Immature natural killer cell (primary cell): Measurements from ENCODE around the gene TRAPPC1. TPM values are rescaled to one million over a fixed set of nuclear protein-coding genes. Genes with fewer than 3 reads are reported as not detected.

Experiments used
- DNase-seq, 3 donors: peaks; one replicate each; pipeline ENCODE4 v3.0.0; 2022; ENCODE audit warnings: mixed read lengths in 1 of 3
- H3K27ac Mint-ChIP-seq, 6 donors: one replicate each; pipeline ENCODE4 v1.8.0; 2020; ENCODE audit warnings: mixed read lengths in 6 of 6, mild to moderate bottlenecking in 5 of 6, inconsistent platforms in 4 of 6, moderate library complexity in 3 of 6
- H3K27me3 Mint-ChIP-seq, 3 donors: one replicate each; pipeline ENCODE4 v1.8.0; 2020 to 2021; ENCODE audit warnings: low read depth in 3 of 3, mild to moderate bottlenecking in 3 of 3, mixed read lengths in 3 of 3, moderate library complexity in 3 of 3, inconsistent platforms in 1 of 3
- H3K36me3 Mint-ChIP-seq, 3 donors: one replicate each; pipeline ENCODE4 v1.8.0; 2020; ENCODE audit warnings: mixed read lengths in 3 of 3, inconsistent platforms in 2 of 3, mild to moderate bottlenecking in 2 of 3
- H3K4me1 Mint-ChIP-seq, 2 donors: one replicate each; pipeline ENCODE4 v1.8.0; 2020; ENCODE audit warnings: inconsistent platforms in 2 of 2, mild to moderate bottlenecking in 2 of 2, mixed read lengths in 2 of 2, moderate library complexity in 1 of 2
- H3K4me3 Mint-ChIP-seq, 5 donors: one replicate each; pipeline ENCODE4 v1.8.0; 2020; ENCODE audit warnings: mild to moderate bottlenecking in 5 of 5, mixed read lengths in 5 of 5, inconsistent platforms in 3 of 5, moderate library complexity in 3 of 5
- H3K9me3 Mint-ChIP-seq, 6 donors: one replicate each; pipeline ENCODE4 v1.8.0; 2020; ENCODE audit warnings: mild to moderate bottlenecking in 6 of 6, mixed read lengths in 6 of 6, inconsistent platforms in 4 of 6, moderate library complexity in 3 of 6
- polyA plus RNA-seq, 3 donors: library from polyadenylated mRNA; unstranded; fragments of 300-500 nt; fragmentation: Illumina TruSeq; gene quantifications; one replicate each; pipeline ENCODE4 v1.2.3, GENCODE V29; 2021

The TRAPPC1 gene
- polyA plus RNA-seq, 3 donors from 2014 or later, result 233 to 379 (median 288) TPM

GRCh38 chr17:7886227-7887037 lies 45.3 kb downstream of the TRAPPC1 start:
- Mint-ChIP-seq H3K27ac (no peak overlapping the region), H3K4me1 (peaks cover 7 to 12% of the 10 kb centered on the region in 2 donors), H3K9me3 (peaks cover 0 to 2% (median 0%) of the 10 kb centered on the region in 6 donors), H3K27me3 (peaks cover 5 to 19% (median 9%) of the 10 kb centered on the region in 3 donors), H3K4me3 (no peak overlapping the region), H3K36me3 (peaks cover 0 to 7% (median 0%) of the 10 kb centered on the region in 3 donors)
- peak; percentile 49 to 52 (median 50) for DNase-seq

- Mint-ChIP-seq H3K27ac (no peak overlapping the region), H3K27me3 (peaks cover 5 to 19% (median 9%) of the 10 kb centered on the region in 3 donors), H3K36me3 (peaks cover 0 to under 1% (median 0%) of the 10 kb centered on the region in 3 donors), H3K9me3 (peaks cover 0 to 2% (median 0%) of the 10 kb centered on the region in 6 donors), H3K4me1 (peaks cover 7 to 12% of the 10 kb centered on the region in 2 donors), H3K4me3 (peak overlapping the region in 4 of 5 donors; percentile 32 to 73 (median 50))
- peak; percentile 71 to 75 (median 73) for DNase-seq
Measured at GRCh38 chr17:7885367-7886226, 46.1 kb downstream of the TRAPPC1 start.

GRCh38 chr17:7884581-7885366 lies 47.0 kb downstream of the TRAPPC1 start:
- no peaks in the 10 kb centered on the region for H3K36me3 Mint-ChIP-seq
- peak overlapping the region; percentile 36 to 88 (median 82) for H3K27ac Mint-ChIP-seq
- H3K9me3 Mint-ChIP-seq, result peaks cover 0 to 2% (median 0%) of the 10 kb centered on the region in 6 donors
- H3K27me3 Mint-ChIP-seq, result peaks cover 5 to 19% (median 9%) of the 10 kb centered on the region in 3 donors
- peak overlapping the region; percentile 77 to 82 (median 80) for H3K4me3 Mint-ChIP-seq
- peaks cover 7 to 9% of the 10 kb centered on the region in 2 donors for H3K4me1 Mint-ChIP-seq
- DNase-seq, result peak; percentile 48 to 55 (median 54)

- Mint-ChIP-seq H3K27me3 (peaks cover 5 to 17% (median 9%) of the 10 kb centered on the region in 3 donors), H3K4me1 (peaks cover 5 to 7% of the 10 kb centered on the region in 2 donors), H3K27ac (peak overlapping the region; percentile 61 to 91 (median 82)), H3K36me3 (no peaks in the 10 kb centered on the region), H3K4me3 (peak overlapping the region; percentile 63 to 85 (median 82)), H3K9me3 (peaks cover 0 to 2% (median 0%) of the 10 kb centered on the region in 6 donors)
- DNase-seq, result peak; percentile 11 to 21 (median 17)
Measured at GRCh38 chr17:7883781-7884386, 47.9 kb downstream of the TRAPPC1 start.

GRCh38 chr17:7882629-7883028 lies 49.1 kb downstream of the TRAPPC1 start:
- peaks cover 5 to 7% of the 10 kb centered on the region in 2 donors for H3K4me1 Mint-ChIP-seq
- no peaks in the 10 kb centered on the region for H3K36me3 Mint-ChIP-seq
- peaks cover 0 to 2% (median 0%) of the 10 kb centered on the region in 6 donors for H3K9me3 Mint-ChIP-seq
- no peak overlapping the region for H3K4me3 Mint-ChIP-seq
- no peak for DNase-seq
- H3K27ac Mint-ChIP-seq, result no peak overlapping the region
- H3K27me3 Mint-ChIP-seq, result peaks cover 5 to 17% (median 9%) of the 10 kb centered on the region in 3 donors

- Mint-ChIP-seq H3K27ac (no peak overlapping the region), H3K4me3 (no peak overlapping the region), H3K36me3 (no peaks in the 10 kb centered on the region), H3K4me1 (peaks cover 5 to 7% of the 10 kb centered on the region in 2 donors), H3K27me3 (peaks cover 5 to 17% (median 9%) of the 10 kb centered on the region in 3 donors), H3K9me3 (peaks cover 0 to 2% (median 0%) of the 10 kb centered on the region in 6 donors)
- DNase-seq, result no peak
Measured at GRCh38 chr17:7882068-7882467, 49.7 kb downstream of the TRAPPC1 start.

GRCh38 chr17:7881276-7882054 lies 50.3 kb downstream of the TRAPPC1 start:
- Mint-ChIP-seq H3K4me1 (peaks cover 5 to 7% of the 10 kb centered on the region in 2 donors), H3K27ac (no peak overlapping the region), H3K4me3 (no peak overlapping the region), H3K36me3 (no peaks in the 10 kb centered on the region), H3K9me3 (peaks cover 0 to 2% (median 0%) of the 10 kb centered on the region in 6 donors), H3K27me3 (peaks cover 5 to 17% (median 9%) of the 10 kb centered on the region in 3 donors)
- no peak for DNase-seq

Other genes with a start within 250 kb of the TRAPPC1 start
- 10 to 100 TPM; 17.0 to 39.7 (median 18.7) TPM for gene TP53, start 244.5 kb downstream of the TRAPPC1 start, polyA plus RNA-seq
- 10 to 100 TPM; 18.5 to 24.8 (median 18.7) TPM for gene WRAP53, start 243.5 kb downstream of the TRAPPC1 start, polyA plus RNA-seq
- gene EFNB3, start 226.7 kb downstream of the TRAPPC1 start, polyA plus RNA-seq, result not detected
- gene DNAH2, start 214.2 kb downstream of the TRAPPC1 start, polyA plus RNA-seq, result under 1 TPM in 1 of 3 donors, not detected in 2; 0.26 TPM
- under 1 TPM in 2 of 3 donors, not detected in 1; 0.03 to 0.40 TPM for gene KDM6B, start 97.7 kb downstream of the TRAPPC1 start, polyA plus RNA-seq
- not detected for gene TMEM88, start 76.9 kb downstream of the TRAPPC1 start, polyA plus RNA-seq
- gene NAA38, start 74.4 kb downstream of the TRAPPC1 start, polyA plus RNA-seq, result 100 to 1,000 TPM; 131 to 346 (median 177) TPM
- 1 to 10 TPM in 2 of 3 donors, not detected in 1; 2.9 to 3.7 TPM for gene CYB5D1, start 73.9 kb downstream of the TRAPPC1 start, polyA plus RNA-seq
- 10 to 100 TPM in 1 of 3 donors, 1 to 10 TPM in 1, under 1 TPM in 1; 0.72 to 19.6 (median 3.5) TPM for gene CHD3, start 43.2 kb downstream of the TRAPPC1 start, polyA plus RNA-seq
- 1 to 10 TPM; 1.9 to 3.3 (median 2.7) TPM for gene RNF227, start 15.7 kb downstream of the TRAPPC1 start, polyA plus RNA-seq
- under 1 TPM in 2 of 3 donors, not detected in 1; 0.15 to 0.26 TPM for gene KCNAB3, start 2.1 kb downstream of the TRAPPC1 start, polyA plus RNA-seq
- gene CNTROB, start 260 bp upstream of the TRAPPC1 start, polyA plus RNA-seq, result 10 to 100 TPM in 1 of 3 donors, 1 to 10 TPM in 2; 1.8 to 14.4 (median 8.3) TPM
- gene GUCY2D, start 70.7 kb upstream of the TRAPPC1 start, polyA plus RNA-seq, result not detected
- not detected for gene ALOX15B, start 107.1 kb upstream of the TRAPPC1 start, polyA plus RNA-seq
- under 1 TPM in 1 of 3 donors, not detected in 2; 0.17 TPM for gene ALOX12B, start 155.8 kb upstream of the TRAPPC1 start, polyA plus RNA-seq
- not detected for gene ALOXE3, start 186.6 kb upstream of the TRAPPC1 start, polyA plus RNA-seq
- gene HES7, start 192.2 kb upstream of the TRAPPC1 start, polyA plus RNA-seq, result not detected
- 1 to 10 TPM; 3.5 to 8.5 (median 4.5) TPM for gene PER1, start 220.5 kb upstream of the TRAPPC1 start, polyA plus RNA-seq
- 10 to 100 TPM; 33.6 to 93.6 (median 39.5) TPM for gene VAMP2, start 231.0 kb upstream of the TRAPPC1 start, polyA plus RNA-seq
- 10 to 100 TPM; 53.3 to 69.3 (median 64.0) TPM for gene TMEM107, start 244.4 kb upstream of the TRAPPC1 start, polyA plus RNA-seq